ENCODE measurements around the gene PRDM16. TPM values are rescaled to one million over a fixed set of nuclear protein-coding genes. Genes with fewer than 3 reads are reported as not detected.

The PRDM16 gene
- polyA plus RNA-seq, 3 donors, result not detected

- H3K79me2 ChIP-seq (ENCODE audit: insufficient read depth, low read length), result no peaks in the 10 kb centered on the region
- no peak overlapping the region for H3K4me3 ChIP-seq (replicated peaks in 1 of 3; ENCODE audit: low read depth in 2 of 3, low read length in 3 of 3)
- DNase-seq, result no peak
- H3K36me3 ChIP-seq (replicated peaks in 1 of 2; ENCODE audit: control insufficient read depth in 1 of 2, insufficient read depth in 2 of 2, low read length in 2 of 2), result no peaks in the 10 kb centered on the region
- peaks cover 0 to 2% (median 0%) of the 10 kb centered on the region in 7 donors for H3K9me3 Mint-ChIP-seq
- peaks cover under 1 to 12% (median 3%) of the 10 kb centered on the region in 3 donors for H3K27me3 Mint-ChIP-seq (ENCODE audit: low read depth in 3 of 3)
- no peak overlapping the region for H3K27ac Mint-ChIP-seq
- H3K9ac ChIP-seq (ENCODE audit: insufficient read depth, low read length, poor library complexity, severe bottlenecking), result no peak overlapping the region
- no peak overlapping the region for H3K4me3 Mint-ChIP-seq
- H3K4me1 ChIP-seq (ENCODE audit: control insufficient read depth in 1 of 2, insufficient read depth in 2 of 2, low read length in 2 of 2), result no peaks in the 10 kb centered on the region
- H3K36me3 Mint-ChIP-seq, result no peaks in the 10 kb centered on the region
- no peaks in the 10 kb centered on the region for H3K9me3 ChIP-seq (replicated peaks in 1 of 2; ENCODE audit: control insufficient read depth in 1 of 2, insufficient read depth in 1 of 2, low read length in 2 of 2)
- no peak overlapping the region for H3K27ac ChIP-seq (ENCODE audit: low read depth in 1 of 2, low read length in 2 of 2)
- intact Hi-C loops (cut with micrococcal nuclease), result no loop called here
- H3K4me2 ChIP-seq (replicated peaks; ENCODE audit: extremely low read depth, low read length, poor library complexity, severe bottlenecking), result no peak overlapping the region
- 2% methylated on average over 6 of the region's 9 CpGs for WGBS (ENCODE audit: insufficient coverage)
- H3K27me3 ChIP-seq (ENCODE audit: control insufficient read depth in 2 of 2, insufficient read depth in 2 of 2, low read length in 2 of 2), result no peaks in the 10 kb centered on the region
- no peak overlapping the region for H2AFZ ChIP-seq (ENCODE audit: insufficient read depth, low read depth, low read length, poor library complexity, severe bottlenecking)
- no peaks in the 10 kb centered on the region for H3K4me1 Mint-ChIP-seq
- no peaks in the 10 kb centered on the region for H4K20me1 ChIP-seq (ENCODE audit: insufficient read depth, low read length)
- no peak for TF ChIP-seq CTCF (IDR thresholded peaks at IDR 0.05)
These were observed 303.3 kb downstream of the PRDM16 start for GRCh38 chr1:3372317-3372716.

- Histone ChIP-seq H3K27me3 (ENCODE audit: control insufficient read depth in 2 of 2, insufficient read depth in 2 of 2, low read length in 2 of 2) (no peaks in the 10 kb centered on the region), H4K20me1 (ENCODE audit: insufficient read depth, low read length) (no peaks in the 10 kb centered on the region), H3K9me3 (replicated peaks in 1 of 2; ENCODE audit: control insufficient read depth in 1 of 2, insufficient read depth in 1 of 2, low read length in 2 of 2) (no peaks in the 10 kb centered on the region), H3K79me2 (ENCODE audit: insufficient read depth, low read length) (no peaks in the 10 kb centered on the region), H3K9ac (ENCODE audit: insufficient read depth, low read length, poor library complexity, severe bottlenecking) (no peak overlapping the region), H2AFZ (ENCODE audit: insufficient read depth, low read depth, low read length, poor library complexity, severe bottlenecking) (no peak overlapping the region), H3K27ac (ENCODE audit: low read depth in 1 of 2, low read length in 2 of 2) (no peak overlapping the region), H3K4me2 (replicated peaks; ENCODE audit: extremely low read depth, low read length, poor library complexity, severe bottlenecking) (no peak overlapping the region), H3K4me1 (ENCODE audit: control insufficient read depth in 1 of 2, insufficient read depth in 2 of 2, low read length in 2 of 2) (no peaks in the 10 kb centered on the region), H3K4me3 (replicated peaks in 1 of 3; ENCODE audit: low read depth in 2 of 3, low read length in 3 of 3) (no peak overlapping the region), H3K36me3 (replicated peaks in 1 of 2; ENCODE audit: control insufficient read depth in 1 of 2, insufficient read depth in 2 of 2, low read length in 2 of 2) (no peaks in the 10 kb centered on the region)
- Mint-ChIP-seq H3K27me3 (ENCODE audit: low read depth in 3 of 3) (peaks cover 0 to 7% (median 3%) of the 10 kb centered on the region in 3 donors), H3K27ac (no peak overlapping the region), H3K4me1 (no peaks in the 10 kb centered on the region), H3K9me3 (peaks cover 0 to 2% (median 0%) of the 10 kb centered on the region in 7 donors), H3K4me3 (no peak overlapping the region), H3K36me3 (no peaks in the 10 kb centered on the region)
- WGBS (ENCODE audit: insufficient coverage), result 89% methylated on average over 16 of the region's 19 CpGs
- no peak for DNase-seq
- TF ChIP-seq CTCF (IDR thresholded peaks at IDR 0.05), result no peak
- intact Hi-C loops (cut with micrococcal nuclease), result no loop called here
These were observed 304.2 kb downstream of the PRDM16 start for GRCh38 chr1:3373175-3373574.

Measured in CD14-positive monocyte (primary cell).